NCI-H69 (cell line): ENCODE results near the gene SMIM15.
A peak's percentile ranks its signal among the peaks of the same experiment; 100 is the strongest.
"Not testable (repeated sequence)": the region's sequence is repeated elsewhere in the genome, so short reads cannot be mapped to it uniquely, and the experiment has no call there.

Experiments used
- DNase-seq: peaks from one replicate; lab custom pipeline; 2025; lab: John Stamatoyannopoulos, UW

Gene SMIM15

GRCh38 chr5:61162010-61162831 is at the start of gene SMIM15:
Gene SMIM15 (minus strand): TSS chr5:61162468. CDS start chr5:61160171, 2,297 bp downstream.
- DNase-seq: peak; percentile 98

- no peak for DNase-seq
Observed at GRCh38 chr5:61207884-61208283, 45.6 kb upstream of the SMIM15 start.

GRCh38 chr5:61205013-61205412 is 42.7 kb upstream of the SMIM15 start:
- DNase-seq: no peak

- DNase-seq: no peak
Observed at GRCh38 chr5:61202213-61202612, 39.9 kb upstream of the SMIM15 start.

GRCh38 chr5:61200582-61201155 is 38.4 kb upstream of the SMIM15 start:
- DNase-seq: peak; percentile 72

- DNase-seq: no peak
Observed at GRCh38 chr5:61198606-61199005, 36.3 kb upstream of the SMIM15 start.

GRCh38 chr5:61187826-61188225 is 25.6 kb upstream of the SMIM15 start:
- DNase-seq: not testable (repeated sequence)

- not testable (repeated sequence) for DNase-seq
Observed at GRCh38 chr5:61187352-61187751, 25.1 kb upstream of the SMIM15 start.

- DNase-seq: no peak
Observed at GRCh38 chr5:61186634-61187033, 24.4 kb upstream of the SMIM15 start.

- DNase-seq: no peak
Observed at GRCh38 chr5:61184708-61185107, 22.4 kb upstream of the SMIM15 start.

GRCh38 chr5:61183538-61183937 is 21.3 kb upstream of the SMIM15 start:
- DNase-seq: no peak

- DNase-seq: no peak
Observed at GRCh38 chr5:61182449-61182848, 20.2 kb upstream of the SMIM15 start.

GRCh38 chr5:61180886-61181285 is 18.6 kb upstream of the SMIM15 start:
- no peak for DNase-seq

- no peak for DNase-seq
Observed at GRCh38 chr5:61178702-61179101, 16.4 kb upstream of the SMIM15 start.

GRCh38 chr5:61177716-61178115 is 15.4 kb upstream of the SMIM15 start:
- no peak for DNase-seq

GRCh38 chr5:61177070-61177469 is 14.8 kb upstream of the SMIM15 start:
- DNase-seq: no peak

- DNase-seq: no peak
Observed at GRCh38 chr5:61176631-61177030, 14.4 kb upstream of the SMIM15 start.

GRCh38 chr5:61171479-61171878 is 9.2 kb upstream of the SMIM15 start:
- no peak for DNase-seq

- DNase-seq: no peak
Observed at GRCh38 chr5:61168951-61169350, 6.7 kb upstream of the SMIM15 start.

GRCh38 chr5:61167382-61167781 is 5.1 kb upstream of the SMIM15 start:
- peak; percentile 59 for DNase-seq

GRCh38 chr5:61163905-61164304 is 1.6 kb upstream of the SMIM15 start:
- DNase-seq: no peak

- DNase-seq: peak; percentile 69
Observed at GRCh38 chr5:61162832-61163567, 732 bp upstream of the SMIM15 start.

GRCh38 chr5:61160497-61160896 is 1.8 kb downstream of the SMIM15 start:
- DNase-seq: no peak
